Large intestine (tissue), 3 donors: Measurements from ENCODE around the gene SAMM50. TPM values are rescaled to one million over a fixed set of nuclear protein-coding genes. Genes with fewer than 3 reads are reported as not detected.

Source experiments
- DNase-seq, 2 donors: peaks; one replicate each; pipeline versions ENCODE4 v3.0.0 to v3.0.0-alpha.2; 2013
- H3K27ac ChIP-seq: one replicate; pipeline ENCODE4 v1.5.1; 2013; ENCODE audit warnings: low read length
- H3K27me3 ChIP-seq: 2 replicates; pipeline ENCODE4 v1.6.1; 2013; ENCODE audit warnings: low read length; ENCODE audit not compliant: control insufficient read depth, insufficient read depth
- H3K36me3 ChIP-seq: 2 replicates; pipeline ENCODE4 v1.6.1; 2013; ENCODE audit warnings: low read length; ENCODE audit not compliant: control insufficient read depth, insufficient read depth
- H3K4me1 ChIP-seq: one replicate; pipeline ENCODE4 v1.6.1; 2013; ENCODE audit warnings: low read length; ENCODE audit not compliant: control insufficient read depth, insufficient read depth
- H3K4me3 ChIP-seq: one replicate; pipeline ENCODE4 v1.5.1; 2013; ENCODE audit warnings: low read length
- H3K9me3 ChIP-seq: one replicate; pipeline ENCODE4 v1.6.1; 2013; ENCODE audit warnings: mild to moderate bottlenecking, low read depth, low read length, moderate library complexity; ENCODE audit not compliant: control insufficient read depth
- WGBS: methylation state at CpG from one replicate; pipeline ENCODE4 v1.1.5; 2013; ENCODE audit warnings: low lambda C conversion rate; ENCODE audit not compliant: insufficient coverage; 5-methylcytosine and 5-hydroxymethylcytosine counted together
- polyA plus RNA-seq: library from polyadenylated mRNA; unstranded; fragments of 120-200 nt; gene quantifications from one replicate; pipeline ENCODE4 v1.2.1, GENCODE V29; 2013

The SAMM50 gene
- polyA plus RNA-seq, 1 donor = 51.5 TPM

- Histone ChIP-seq H3K27me3 (peaks cover 15% of the 10 kb centered on the region), H3K4me3 (no peak overlapping the region), H3K27ac (no peak overlapping the region), H3K4me1 (peaks cover 12% of the 10 kb centered on the region), H3K36me3 (no peaks in the 10 kb centered on the region), H3K9me3 (peaks cover 5% of the 10 kb centered on the region)
- WGBS = no CpG with 5 or more reads among the region's 3 CpGs
- no peak for DNase-seq
Observed at GRCh38 chr22:43922123-43922522, 33.1 kb upstream of the SAMM50 start.

GRCh38 chr22:43923191-43923590, 32.1 kb upstream of the SAMM50 start:
- peak in 1 of 2 donors; percentile 41 for DNase-seq
- WGBS = no CpG with 5 or more reads among the region's 13 CpGs
- H3K9me3 ChIP-seq = peaks cover 5% of the 10 kb centered on the region
- peaks cover 12% of the 10 kb centered on the region for H3K4me1 ChIP-seq
- no peaks in the 10 kb centered on the region for H3K36me3 ChIP-seq
- H3K27me3 ChIP-seq = peaks cover 15% of the 10 kb centered on the region
- no peak overlapping the region for H3K27ac ChIP-seq
- peak overlapping the region; percentile 17 for H3K4me3 ChIP-seq

- H3K27ac ChIP-seq = no peak within 1 kb of the TSS
- peaks cover 12% of the 10 kb centered on the region for H3K4me1 ChIP-seq
- peak; percentile 76 to 89 for DNase-seq
- peak within 1 kb of the TSS; percentile 28 for H3K4me3 ChIP-seq
- peaks cover 5% of the 10 kb centered on the region for H3K9me3 ChIP-seq
- WGBS = no CpG with 5 or more reads among the region's 100 CpGs
- peaks cover 15% of the 10 kb centered on the region for H3K27me3 ChIP-seq
- H3K36me3 ChIP-seq = no peaks in the 10 kb centered on the region
Observed at GRCh38 chr22:43923631-43924464, 31.4 kb upstream of the SAMM50 start, which contains the start of gene PNPLA3. TSS of gene PNPLA3 (plus strand) at chr22:43923805. CDS start at chr22:43923912, 107 bp downstream.

GRCh38 chr22:43924877-43925276, 30.4 kb upstream of the SAMM50 start:
- H3K4me3 ChIP-seq = no peak overlapping the region
- WGBS = no CpG with 5 or more reads among the region's 7 CpGs

GRCh38 chr22:43925433-43926348, 29.6 kb upstream of the SAMM50 start:
- peak; percentile 43 to 74 for DNase-seq
- WGBS = no CpG with 5 or more reads among the region's 6 CpGs
- H3K27me3 ChIP-seq = peaks cover 12% of the 10 kb centered on the region

More at GRCh38 chr22:43924877-43925276, 30.4 kb upstream of the SAMM50 start:
- H3K27me3 ChIP-seq = peaks cover 12% of the 10 kb centered on the region
- peaks cover 5% of the 10 kb centered on the region for H3K9me3 ChIP-seq
- H3K36me3 ChIP-seq = no peaks in the 10 kb centered on the region
- H3K27ac ChIP-seq = no peak overlapping the region
- peaks cover 12% of the 10 kb centered on the region for H3K4me1 ChIP-seq
- no peak for DNase-seq

GRCh38 chr22:43926349-43926710, 28.9 kb upstream of the SAMM50 start:
- Histone ChIP-seq H3K27me3 (peaks cover 12% of the 10 kb centered on the region), H3K27ac (no peak overlapping the region), H3K4me3 (no peak overlapping the region), H3K4me1 (peaks cover 12% of the 10 kb centered on the region), H3K36me3 (no peaks in the 10 kb centered on the region), H3K9me3 (peaks cover 5% of the 10 kb centered on the region)
- no peak for DNase-seq
- no CpG with 5 or more reads among the region's 1 CpG for WGBS

More at GRCh38 chr22:43925433-43926348, 29.6 kb upstream of the SAMM50 start:
- no peaks in the 10 kb centered on the region for H3K36me3 ChIP-seq
- H3K4me1 ChIP-seq = peaks cover 12% of the 10 kb centered on the region
- H3K27ac ChIP-seq = no peak overlapping the region
- peaks cover 5% of the 10 kb centered on the region for H3K9me3 ChIP-seq
- H3K4me3 ChIP-seq = no peak overlapping the region

GRCh38 chr22:43928468-43928867, 26.8 kb upstream of the SAMM50 start:
- peak; percentile 48 to 78 for DNase-seq
- WGBS = no CpG with 5 or more reads among the region's 5 CpGs
- Histone ChIP-seq H3K4me3 (no peak overlapping the region), H3K27ac (no peak overlapping the region), H3K4me1 (peaks cover 12% of the 10 kb centered on the region), H3K27me3 (peaks cover 12% of the 10 kb centered on the region), H3K36me3 (no peaks in the 10 kb centered on the region), H3K9me3 (peaks cover 5% of the 10 kb centered on the region)

- DNase-seq = no peak
- Histone ChIP-seq H3K36me3 (no peaks in the 10 kb centered on the region), H3K4me1 (peaks cover 12% of the 10 kb centered on the region), H3K27ac (no peak overlapping the region), H3K4me3 (no peak overlapping the region), H3K9me3 (peaks cover 5% of the 10 kb centered on the region), H3K27me3 (peaks cover 11% of the 10 kb centered on the region)
- no CpG with 5 or more reads among the region's 6 CpGs for WGBS
Observed at GRCh38 chr22:43928908-43929307, 26.3 kb upstream of the SAMM50 start.

- H3K4me3 ChIP-seq = no peak overlapping the region
- H3K9me3 ChIP-seq = no peaks in the 10 kb centered on the region
- H3K4me1 ChIP-seq = no peaks in the 10 kb centered on the region
- no peaks in the 10 kb centered on the region for H3K27me3 ChIP-seq
- WGBS = no CpG with 5 or more reads among the region's 4 CpGs
- no peaks in the 10 kb centered on the region for H3K36me3 ChIP-seq
- H3K27ac ChIP-seq = no peak overlapping the region
- DNase-seq = no peak
Observed at GRCh38 chr22:43931771-43932170, 23.5 kb upstream of the SAMM50 start.

GRCh38 chr22:43941449-43941848, 13.8 kb upstream of the SAMM50 start:
- 100% methylated on average over 2 of the region's 6 CpGs for WGBS
- no peaks in the 10 kb centered on the region for H3K4me1 ChIP-seq
- H3K4me3 ChIP-seq = no peak overlapping the region
- no peaks in the 10 kb centered on the region for H3K27me3 ChIP-seq
- DNase-seq = no peak
- H3K9me3 ChIP-seq = no peaks in the 10 kb centered on the region
- no peak overlapping the region for H3K27ac ChIP-seq
- no peaks in the 10 kb centered on the region for H3K36me3 ChIP-seq
